HUES64 (cell line): ENCODE measurements around the gene CHAMP1. TPM values are rescaled to one million over a fixed set of nuclear protein-coding genes. Genes with fewer than 3 reads are reported as not detected.
A peak's percentile ranks its signal among the peaks of the same experiment; 100 is the strongest.

Experiments used
- H3K27ac ChIP-seq: 2 replicates; pipeline ENCODE4 v1.7.0; 2013; ENCODE audit warnings: low read depth, low read length, inconsistent platforms
- H3K27me3 ChIP-seq: 2 replicates; pipeline ENCODE4 v1.6.1; 2013; ENCODE audit warnings: mild to moderate bottlenecking, low read length; ENCODE audit not compliant: insufficient read depth
- H3K36me3 ChIP-seq: 2 replicates; pipeline ENCODE4 v1.6.1; 2013; ENCODE audit warnings: mild to moderate bottlenecking, low read length; ENCODE audit not compliant: insufficient read depth
- H3K4me1 ChIP-seq: 2 replicates; pipeline ENCODE4 v1.6.1; 2013; ENCODE audit warnings: mild to moderate bottlenecking, low read length, moderate library complexity; ENCODE audit not compliant: insufficient read depth
- H3K4me3 ChIP-seq: 2 replicates; pipeline ENCODE4 v1.5.1; 2013; ENCODE audit warnings: mild to moderate bottlenecking, low read length, moderate library complexity
- H3K9ac ChIP-seq: 2 replicates; pipeline ENCODE4 v1.6.1; 2013; ENCODE audit warnings: mild to moderate bottlenecking, low read depth, low read length
- H3K9me3 ChIP-seq: 2 replicates; pipeline ENCODE4 v1.6.1; 2013; ENCODE audit warnings: low read depth, low read length; ENCODE audit not compliant: insufficient read depth
- WGBS: fragments of 150-250, 120-280 bp; methylation state at CpG from one replicate; pipeline ENCODE4 v1.1.7; 2013; ENCODE audit warnings: missing lambda C conversion rate; 5-methylcytosine and 5-hydroxymethylcytosine counted together
- polyA plus RNA-seq, 2 experiments: library from polyadenylated mRNA; stranded (reverse); fragments of 50-300 nt; gene quantifications; one replicate each; pipeline ENCODE4 v1.2.3, GENCODE V29; 2013

CHAMP1 gene
- 43.0 TPM for polyA plus RNA-seq (2013, experiment 1 of 2)
- polyA plus RNA-seq (2013, experiment 2 of 2): 46.8 TPM

DNA sequence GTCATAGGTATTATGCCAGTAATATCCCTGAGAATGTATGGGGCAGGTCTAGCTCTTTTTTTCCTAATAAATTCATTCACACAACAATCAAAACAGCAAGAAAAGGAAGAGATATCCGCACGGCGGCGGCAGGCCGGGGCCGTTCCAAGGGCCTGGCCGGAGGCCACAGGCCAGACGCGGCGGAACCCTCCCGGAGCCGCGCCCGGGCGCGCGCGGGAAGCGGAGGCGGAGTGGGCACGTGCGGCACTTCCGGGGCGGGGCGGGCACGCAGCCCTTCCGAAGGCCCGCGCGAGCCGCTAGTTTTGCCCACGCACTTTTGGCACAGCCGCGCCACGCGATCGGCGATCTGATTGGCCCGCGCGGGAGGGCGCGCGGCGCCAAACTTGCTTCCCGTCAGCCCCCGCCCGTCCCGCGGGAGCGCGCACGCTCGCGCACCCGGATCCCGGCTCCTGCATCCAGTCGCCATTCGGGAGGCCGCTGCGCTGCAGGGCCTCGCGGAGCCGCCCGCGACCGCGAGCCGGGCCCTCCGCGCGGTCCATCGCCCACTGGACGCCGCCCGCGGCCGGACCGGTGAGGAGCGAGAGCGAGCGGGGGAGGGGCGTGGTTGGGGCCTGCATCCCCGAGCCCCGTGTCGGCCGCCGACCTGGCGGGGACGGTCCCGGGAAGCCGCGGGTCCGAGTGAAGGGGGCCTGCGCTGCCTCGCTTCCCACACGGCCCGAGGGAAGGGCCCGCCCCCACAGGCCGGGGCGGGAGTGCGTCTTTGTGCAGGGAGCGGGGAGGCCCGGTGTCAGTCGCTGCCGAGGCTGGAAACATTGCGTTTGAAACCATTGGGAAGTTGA is at the start of gene CHAMP1:
TSS of gene CHAMP1 (plus strand) at position 430 of the 839 bp plus-strand sequence. CDS start 9,340 bp downstream, outside the sequence.
- H3K4me3 ChIP-seq: peak within 1 kb of the TSS; percentile 90
- peak within 1 kb of the TSS; percentile 81 for H3K27ac ChIP-seq
- 0 out of 2 replicates have a peak, but pooled peaks cover 5% of the 10 kb centered on the region for H3K36me3 ChIP-seq
- no peaks in the 10 kb centered on the region for H3K9me3 ChIP-seq
- no peaks in the 10 kb centered on the region for H3K27me3 ChIP-seq
- peak within 1 kb of the TSS; percentile 91 for H3K9ac ChIP-seq
- H3K4me1 ChIP-seq: peaks cover 5% of the 10 kb centered on the region
- WGBS: under 1% methylated on average over 107 of the region's 107 CpGs

GRCh38 chr13:114264886-114265611 is 49.3 kb upstream of the CHAMP1 start:
- WGBS: 97% methylated on average over 7 of the region's 8 CpGs
- Histone ChIP-seq H3K4me3 (no peak overlapping the region), H3K4me1 (no peaks in the 10 kb centered on the region), H3K27me3 (no peaks in the 10 kb centered on the region), H3K9ac (no peak overlapping the region), H3K9me3 (no peaks in the 10 kb centered on the region), H3K27ac (no peak overlapping the region), H3K36me3 (peaks cover 97% of the 10 kb centered on the region)

GRCh38 chr13:114266241-114266640 is 48.1 kb upstream of the CHAMP1 start:
- WGBS: 97% methylated on average over 5 of the region's 5 CpGs
- H3K4me3 ChIP-seq: no peak overlapping the region
- no peak overlapping the region for H3K27ac ChIP-seq
- no peak overlapping the region for H3K9ac ChIP-seq
- H3K4me1 ChIP-seq: no peaks in the 10 kb centered on the region
- H3K36me3 ChIP-seq: peaks cover 92% of the 10 kb centered on the region
- H3K27me3 ChIP-seq: no peaks in the 10 kb centered on the region
- no peaks in the 10 kb centered on the region for H3K9me3 ChIP-seq

DNA sequence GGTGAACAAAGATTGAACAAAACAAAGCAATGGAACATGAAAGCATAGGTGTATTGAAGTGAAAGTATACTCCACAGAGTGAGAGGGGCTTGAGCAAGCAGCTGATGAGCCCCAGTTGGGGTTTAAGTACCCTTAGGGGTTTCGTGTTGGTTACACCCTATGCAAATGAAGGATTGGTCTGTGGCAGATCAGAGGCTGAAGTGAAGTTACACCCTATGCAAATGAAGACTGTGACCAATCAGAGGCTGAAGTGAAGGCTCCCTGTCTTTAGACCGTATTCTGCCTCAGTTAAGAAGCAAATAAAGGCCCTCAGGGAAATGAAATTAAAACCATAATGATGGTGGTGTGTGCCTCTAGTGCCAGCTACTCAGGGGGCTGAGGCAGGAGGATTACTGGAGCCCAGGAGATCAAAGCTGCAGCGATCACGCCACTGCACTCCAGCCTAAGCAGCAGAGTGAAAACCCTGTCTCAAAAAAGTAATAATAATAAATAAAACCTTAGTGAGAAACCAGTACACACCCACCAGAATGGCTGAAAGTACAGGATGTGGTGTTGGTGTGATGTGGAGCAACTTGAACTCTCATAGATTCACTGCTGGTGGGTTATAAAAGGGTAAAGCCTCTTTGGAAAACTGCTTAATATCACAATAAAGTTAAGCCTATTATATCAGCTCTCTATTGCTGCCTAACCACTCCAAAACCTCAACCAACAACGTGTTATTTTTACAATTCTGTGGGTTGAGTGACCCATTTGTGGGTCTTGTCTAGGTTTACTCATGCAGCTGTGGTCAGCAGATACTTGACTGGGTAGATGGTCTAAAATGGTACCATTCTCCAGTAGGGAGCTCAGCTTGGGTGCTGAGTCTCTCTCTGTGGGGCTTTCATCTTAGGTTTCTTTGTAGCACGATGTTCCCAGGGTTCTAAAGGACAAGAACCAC is 45.7 kb upstream of the CHAMP1 start:
- H3K4me1 ChIP-seq: no peaks in the 10 kb centered on the region
- H3K4me3 ChIP-seq: no peak overlapping the region
- no peaks in the 10 kb centered on the region for H3K9me3 ChIP-seq
- H3K27ac ChIP-seq: no peak overlapping the region
- H3K9ac ChIP-seq: no peak overlapping the region
- H3K36me3 ChIP-seq: peaks cover 89% of the 10 kb centered on the region
- 93% methylated on average over 6 of the region's 6 CpGs for WGBS
- no peaks in the 10 kb centered on the region for H3K27me3 ChIP-seq

- WGBS: 98% methylated on average over 3 of the region's 4 CpGs
- H3K9ac ChIP-seq: no peak overlapping the region
- H3K9me3 ChIP-seq: no peaks in the 10 kb centered on the region
- H3K4me1 ChIP-seq: no peaks in the 10 kb centered on the region
- H3K36me3 ChIP-seq: peaks cover 87% of the 10 kb centered on the region
- no peaks in the 10 kb centered on the region for H3K27me3 ChIP-seq
- H3K27ac ChIP-seq: no peak overlapping the region
- H3K4me3 ChIP-seq: no peak overlapping the region
Measured at GRCh38 chr13:114269281-114269770, 45.0 kb upstream of the CHAMP1 start.

DNA sequence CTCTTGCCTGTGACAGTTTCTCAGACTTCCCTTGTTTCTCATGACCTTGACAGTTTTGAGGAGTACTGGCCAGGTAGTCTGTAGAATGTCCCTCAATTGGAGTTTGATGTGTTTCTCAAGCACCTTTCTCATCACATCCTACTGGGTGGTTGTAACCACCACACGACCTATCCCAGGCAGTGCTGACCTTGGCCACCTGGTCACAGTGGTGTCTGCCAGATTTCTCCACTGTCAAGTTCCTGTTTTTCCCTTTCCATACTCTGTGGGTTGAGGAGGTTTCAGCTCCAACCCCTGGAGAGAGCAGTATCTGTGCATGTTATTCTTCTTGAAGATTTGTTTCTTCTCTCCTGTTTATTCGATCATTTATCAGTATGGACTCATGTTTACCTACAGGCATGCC is 41.3 kb upstream of the CHAMP1 start:
- WGBS: 84% methylated on average over 2 of the region's 2 CpGs
- peaks cover 83% of the 10 kb centered on the region for H3K36me3 ChIP-seq
- H3K9me3 ChIP-seq: no peaks in the 10 kb centered on the region
- H3K27me3 ChIP-seq: no peaks in the 10 kb centered on the region
- no peak overlapping the region for H3K4me3 ChIP-seq
- H3K4me1 ChIP-seq: no peaks in the 10 kb centered on the region
- no peak overlapping the region for H3K9ac ChIP-seq
- no peak overlapping the region for H3K27ac ChIP-seq

GRCh38 chr13:114275304-114275703 is 39.0 kb upstream of the CHAMP1 start:
- H3K36me3 ChIP-seq: peaks cover 69% of the 10 kb centered on the region

GRCh38 chr13:114279146-114279545 is 35.2 kb upstream of the CHAMP1 start:
- 84% methylated on average over 4 of the region's 4 CpGs for WGBS
- Histone ChIP-seq H3K27ac (no peak overlapping the region), H3K9me3 (no peaks in the 10 kb centered on the region), H3K9ac (no peak overlapping the region), H3K4me1 (peaks cover 12% of the 10 kb centered on the region), H3K36me3 (peaks cover 51% of the 10 kb centered on the region), H3K4me3 (no peak overlapping the region), H3K27me3 (no peaks in the 10 kb centered on the region)

More at GRCh38 chr13:114275304-114275703, 39.0 kb upstream of the CHAMP1 start:
- no peaks in the 10 kb centered on the region for H3K27me3 ChIP-seq
- no peaks in the 10 kb centered on the region for H3K9me3 ChIP-seq
- WGBS: 99% methylated on average over 4 of the region's 7 CpGs
- no peak overlapping the region for H3K4me3 ChIP-seq
- no peak overlapping the region for H3K9ac ChIP-seq
- H3K27ac ChIP-seq: no peak overlapping the region
- H3K4me1 ChIP-seq: peaks cover 6% of the 10 kb centered on the region

DNA sequence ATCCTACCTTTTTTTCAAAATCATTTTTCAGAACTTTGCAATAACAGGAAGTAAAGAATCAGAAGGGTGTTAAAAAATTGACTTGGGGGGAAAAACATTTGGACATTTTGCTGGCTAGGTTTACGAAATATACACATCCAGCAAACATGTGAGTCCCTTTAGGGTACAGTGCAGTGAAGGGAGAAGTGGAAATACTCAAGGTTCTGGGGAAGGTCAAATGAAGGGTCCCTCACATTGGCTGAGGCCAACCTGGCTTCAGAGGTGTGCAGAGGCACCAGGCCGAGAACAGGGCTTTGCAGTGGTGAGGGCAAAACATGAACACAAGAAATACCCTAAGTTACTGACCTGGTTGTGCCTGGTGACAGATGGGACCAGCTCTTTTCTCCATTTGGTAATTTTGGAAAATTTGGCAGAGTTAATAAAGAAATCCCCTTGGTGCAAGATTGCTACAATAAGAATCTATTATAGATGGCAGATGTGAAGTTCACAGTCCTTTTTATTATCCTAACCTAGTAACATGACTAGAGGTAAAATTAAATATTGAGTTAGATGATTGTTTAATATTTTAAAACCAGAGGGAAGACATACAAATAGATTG is 34.4 kb upstream of the CHAMP1 start:
- Histone ChIP-seq H3K4me1 (peaks cover 12% of the 10 kb centered on the region), H3K9ac (peak overlapping the region; percentile 100; the same call in 1 of the 2 replicates), H3K27ac (peak overlapping the region; percentile 100; the same call in 1 of the 2 replicates), H3K36me3 (peaks cover 51% of the 10 kb centered on the region), H3K9me3 (no peaks in the 10 kb centered on the region), H3K4me3 (no peak overlapping the region), H3K27me3 (no peaks in the 10 kb centered on the region)
- WGBS: 92% methylated on average over 2 of the region's 2 CpGs

DNA sequence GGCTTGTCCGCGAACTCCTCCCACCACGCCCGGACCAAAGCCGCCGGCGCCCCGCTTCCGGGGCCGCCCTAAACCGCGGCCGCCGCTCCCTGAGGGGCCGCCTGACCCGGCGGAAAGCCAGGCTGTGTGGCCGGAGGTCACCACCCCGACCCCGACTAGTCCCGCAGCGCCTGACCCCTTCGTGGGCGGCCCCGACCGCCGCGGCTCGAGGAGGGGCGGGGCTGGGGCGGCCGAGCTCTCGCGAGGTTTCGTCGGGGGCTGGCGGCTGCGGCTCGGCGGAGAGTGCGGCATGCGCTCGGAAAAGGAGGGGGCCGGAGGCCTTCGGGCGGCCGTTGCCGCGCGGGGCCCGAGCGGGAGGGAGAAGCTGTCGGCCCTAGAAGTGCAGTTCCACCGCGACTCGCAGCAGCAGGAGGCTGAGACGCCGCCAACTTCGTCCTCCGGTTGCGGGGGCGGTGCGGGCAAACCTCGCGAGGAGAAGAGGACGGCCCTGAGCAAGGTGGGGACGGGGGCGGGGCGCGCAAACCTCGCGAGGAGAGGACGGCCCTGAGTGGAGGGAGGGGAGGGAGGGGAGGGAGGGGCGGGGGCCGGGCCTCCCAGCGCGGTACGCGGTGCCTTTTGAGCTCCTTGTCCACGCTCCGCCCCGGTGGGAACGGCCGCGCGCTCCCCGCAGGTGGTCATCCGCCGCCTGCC is 32.8 kb upstream of the CHAMP1 start, which contains the start of gene UPF3A:
TSS of gene UPF3A (plus strand) at position 251 of the 690 bp plus-strand sequence. CDS start at position 290, 39 bp downstream.
- H3K36me3 ChIP-seq: peaks cover 51% of the 10 kb centered on the region
- under 1% methylated on average over 80 of the region's 89 CpGs for WGBS
- peak within 1 kb of the TSS; percentile 100 for H3K4me3 ChIP-seq
- H3K27ac ChIP-seq: peak within 1 kb of the TSS; percentile 100
- H3K9me3 ChIP-seq: no peaks in the 10 kb centered on the region
- H3K4me1 ChIP-seq: peaks cover 12% of the 10 kb centered on the region
- H3K27me3 ChIP-seq: no peaks in the 10 kb centered on the region
- H3K9ac ChIP-seq: peak within 1 kb of the TSS; percentile 100
